ENCODE data around the gene FAM210B.
"Not testable (repeated sequence)": the region's sequence is repeated elsewhere in the genome, so short reads cannot be mapped to it uniquely, and the experiment has no call there.

The FAM210B gene

DNA sequence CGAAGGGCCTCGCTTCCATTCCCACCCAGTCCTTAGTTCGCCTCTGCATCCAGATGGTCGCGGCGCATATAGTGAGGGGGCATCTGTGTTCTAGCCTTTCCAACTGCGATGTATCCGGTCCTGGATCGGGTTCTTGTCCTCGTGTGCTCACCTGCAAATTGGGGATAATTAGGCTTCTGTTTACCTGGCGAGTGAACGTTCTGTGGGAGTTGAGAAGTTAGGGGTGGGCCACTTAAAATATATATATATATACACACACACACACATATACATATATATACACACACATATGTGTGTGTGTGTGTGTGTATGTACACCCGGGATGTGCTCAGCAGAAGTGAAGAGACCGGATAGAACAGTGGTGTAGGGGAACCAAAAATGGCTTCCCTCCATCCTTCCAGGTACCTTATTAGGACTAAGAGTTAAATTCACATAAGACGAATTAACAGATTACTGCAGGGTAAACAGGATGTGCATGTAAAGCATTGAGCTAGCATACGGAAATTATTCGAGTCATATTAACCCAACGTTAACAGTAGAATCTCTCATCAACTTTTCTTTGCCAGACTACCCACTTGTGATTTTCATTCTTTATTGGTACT lies 34.2 kb downstream of the FAM210B start:
- no peak for TF ChIP-seq CTCF (conservative IDR thresholded peaks at IDR 0.05)
- H3K27ac ChIP-seq, result peak overlapping the region; percentile 97

- H3K27ac ChIP-seq, result peak overlapping the region; percentile 97
- TF ChIP-seq CTCF (conservative IDR thresholded peaks at IDR 0.05), result no peak
Observed at GRCh38 chr20:56393653-56394052, 34.9 kb downstream of the FAM210B start.

DNA sequence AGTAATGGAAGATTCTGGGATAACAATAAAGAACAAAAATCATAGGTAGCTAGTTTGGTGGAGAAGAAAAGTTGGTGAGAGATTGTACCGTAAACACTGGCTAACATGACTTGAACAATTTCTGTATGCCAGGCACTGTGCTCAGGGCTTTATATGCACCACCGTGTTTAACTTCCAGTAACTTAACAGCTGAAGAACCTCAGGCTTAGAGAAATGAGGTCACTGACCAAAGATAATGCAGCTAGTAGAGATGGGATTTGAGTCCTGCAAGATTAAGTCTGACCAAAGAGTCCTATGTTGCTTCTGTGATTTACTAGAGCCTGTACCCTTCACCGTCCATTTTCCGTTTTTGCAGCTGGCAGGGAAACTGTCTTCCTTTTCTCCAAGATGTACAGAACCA lies 36.4 kb downstream of the FAM210B start:
- TF ChIP-seq CTCF (conservative IDR thresholded peaks at IDR 0.05), result no peak
- H3K27ac ChIP-seq, result 0 out of 2 replicates have a peak overlapping the region, but pooled peaks have one; percentile 0

GRCh38 chr20:56400001-56400640 lies 41.3 kb downstream of the FAM210B start:
- H3K27ac ChIP-seq, result no peak overlapping the region
- TF ChIP-seq CTCF (conservative IDR thresholded peaks at IDR 0.05), result peak; percentile 94

DNA sequence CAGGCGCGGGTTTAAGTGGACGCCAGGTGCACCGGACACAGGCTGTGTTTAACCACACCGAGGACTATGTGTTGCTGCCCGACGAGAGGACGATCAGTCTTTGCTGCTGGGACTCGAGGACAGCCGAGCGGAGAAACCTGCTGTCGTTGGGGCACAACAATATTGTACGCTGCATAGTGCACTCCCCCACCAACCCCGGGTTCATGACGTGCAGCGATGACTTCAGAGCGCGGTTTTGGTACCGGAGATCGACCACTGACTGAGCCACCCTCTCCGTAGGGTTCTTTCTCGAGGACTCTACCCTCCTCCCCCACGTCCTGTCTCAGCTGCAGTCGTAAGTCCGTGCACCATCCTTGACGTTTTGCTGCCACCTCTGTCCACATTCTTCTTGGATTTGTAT lies 44.7 kb downstream of the FAM210B start:
- TF ChIP-seq CTCF (conservative IDR thresholded peaks at IDR 0.05), result no peak
- H3K27ac ChIP-seq, result no peak overlapping the region

- H3K27ac ChIP-seq, result not testable (repeated sequence)
Observed at GRCh38 chr20:56405356-56405755, 46.6 kb downstream of the FAM210B start.

- TF ChIP-seq CTCF (conservative IDR thresholded peaks at IDR 0.05), result no peak
- no peak overlapping the region for H3K27ac ChIP-seq
Observed at GRCh38 chr20:56406910-56407309, 48.1 kb downstream of the FAM210B start.

- H3K27ac ChIP-seq, result no peak overlapping the region
- no peak for TF ChIP-seq CTCF (conservative IDR thresholded peaks at IDR 0.05)
Observed at GRCh38 chr20:56409521-56409920, 50.7 kb downstream of the FAM210B start.

Measured in VCaP (cell line).